Glomerular endothelial cell (primary cell): ENCODE results near the gene CPNE2. TPM values are rescaled to one million over a fixed set of nuclear protein-coding genes. Genes with fewer than 3 reads are reported as not detected.
"Not testable (repeated sequence)": the region's sequence is repeated elsewhere in the genome, so short reads cannot be mapped to it uniquely, and the experiment has no call there.

ENCODE experiments used
- DNase-seq: peaks from one replicate; pipeline ENCODE4 v3.0.0-alpha.2; 2011; ENCODE audit warnings: low read depth, low spot score; ENCODE audit errors: extremely low read depth
- total RNA-seq: library from RNA; depleted of rRNA; stranded (reverse); fragments of >200 nt; gene quantifications from 2 replicates; pipeline ENCODE4 v1.2.3, GENCODE V29; 2015

CPNE2 gene
- 78.4 and 81.0 TPM in 2 replicates for total RNA-seq

DNA sequence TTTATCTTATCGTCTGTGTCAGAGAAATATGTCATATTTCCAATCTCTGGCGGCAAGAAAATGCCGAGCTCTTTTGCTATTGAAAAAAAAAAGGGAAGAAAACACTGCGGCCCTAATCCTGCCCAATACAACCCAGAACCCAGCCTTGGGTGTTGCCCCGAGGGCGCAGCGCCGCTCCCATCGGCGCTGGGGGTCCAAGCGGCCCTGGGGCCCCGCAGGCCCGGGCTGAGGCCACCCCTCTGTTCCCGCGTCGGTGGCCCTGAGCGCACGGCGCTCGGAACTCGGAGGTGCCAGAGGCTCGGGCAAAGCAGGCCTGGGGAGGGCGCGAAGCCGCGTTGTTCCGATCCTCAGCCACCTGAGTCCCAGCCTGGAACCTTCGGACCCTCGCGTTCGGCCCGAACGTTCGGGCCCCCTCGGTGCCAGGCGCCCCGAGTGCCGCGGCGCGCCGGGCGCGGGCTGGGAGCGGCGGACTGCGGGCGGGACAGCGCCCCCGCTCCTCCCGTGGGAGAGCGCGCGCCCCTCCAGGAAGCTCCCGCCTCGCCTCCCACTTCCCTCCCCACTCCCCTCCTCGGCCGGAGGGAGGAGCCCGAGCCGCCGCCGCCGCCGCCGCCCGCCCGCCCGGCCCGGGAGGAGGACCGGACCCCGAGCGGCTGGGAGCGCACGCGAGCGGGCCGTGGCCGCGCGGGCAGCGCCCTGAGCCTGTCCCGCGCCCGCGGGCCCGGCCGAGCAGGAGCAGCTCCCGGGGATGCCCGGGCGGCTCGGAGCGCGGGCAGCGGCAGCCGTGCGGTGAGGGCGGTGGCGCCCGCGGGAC, at the start of gene CPNE2:
CPNE2 (plus strand) TSS at position 609 of the 811 bp plus-strand sequence. CDS start 18,160 bp downstream, outside the sequence.
- no peak for DNase-seq

DNA sequence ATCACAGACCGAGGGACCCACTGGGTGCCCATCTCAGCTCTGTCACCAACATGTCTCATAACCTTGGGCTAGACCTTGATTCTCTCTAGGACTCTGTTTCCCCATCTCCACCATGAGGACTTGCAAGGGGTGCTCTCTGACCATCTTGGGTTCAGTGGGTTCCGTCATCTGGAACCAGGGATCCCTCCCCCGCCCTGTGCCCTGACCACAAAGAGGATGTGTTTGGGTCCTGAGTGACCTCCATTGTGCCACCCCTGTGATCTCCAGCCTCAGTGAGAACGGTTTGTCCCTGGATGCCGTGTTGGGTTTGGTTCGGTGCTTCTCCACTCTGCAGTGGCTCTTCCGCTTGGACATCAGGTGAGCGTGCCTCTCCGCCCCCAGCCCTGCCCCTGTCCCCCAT, 49.1 kb upstream of the CPNE2 start:
- no peak for DNase-seq

DNA sequence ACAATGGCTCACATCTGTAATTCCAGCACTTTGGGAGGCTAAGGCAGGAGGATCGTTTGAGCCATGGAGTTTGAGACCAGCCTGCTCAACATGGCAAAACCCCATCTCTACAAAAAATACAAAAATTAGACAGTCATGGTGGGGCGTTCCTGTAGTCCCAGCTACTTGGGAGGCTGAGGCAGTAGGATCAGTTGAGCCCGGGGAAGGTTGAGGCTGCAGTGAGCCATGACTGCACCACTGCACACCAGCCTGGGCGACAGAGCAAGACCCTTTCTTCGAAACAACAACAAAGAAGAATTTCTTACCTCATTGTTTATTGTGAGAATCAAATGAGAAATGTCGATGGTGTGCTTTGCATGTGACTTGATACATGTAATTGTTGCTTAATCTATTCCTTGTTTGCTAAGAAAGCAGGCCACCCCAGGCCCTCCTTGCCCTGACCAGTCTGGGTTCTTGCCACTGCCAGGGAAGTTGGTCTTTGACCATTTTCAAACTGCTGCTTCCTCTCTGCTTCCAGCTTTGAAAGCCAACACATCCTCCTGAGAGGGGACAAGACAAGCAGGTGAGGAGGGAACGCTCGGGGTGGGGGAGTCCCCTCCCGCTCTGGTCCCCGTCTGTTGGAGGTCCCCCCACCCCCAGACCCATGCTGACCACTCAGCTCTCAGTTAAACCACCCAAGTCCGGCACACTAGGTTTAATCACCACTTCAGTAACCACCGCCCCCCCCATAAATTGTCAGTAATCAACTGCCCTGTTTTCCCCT, 47.3 kb upstream of the CPNE2 start:
- DNase-seq = no peak

DNA sequence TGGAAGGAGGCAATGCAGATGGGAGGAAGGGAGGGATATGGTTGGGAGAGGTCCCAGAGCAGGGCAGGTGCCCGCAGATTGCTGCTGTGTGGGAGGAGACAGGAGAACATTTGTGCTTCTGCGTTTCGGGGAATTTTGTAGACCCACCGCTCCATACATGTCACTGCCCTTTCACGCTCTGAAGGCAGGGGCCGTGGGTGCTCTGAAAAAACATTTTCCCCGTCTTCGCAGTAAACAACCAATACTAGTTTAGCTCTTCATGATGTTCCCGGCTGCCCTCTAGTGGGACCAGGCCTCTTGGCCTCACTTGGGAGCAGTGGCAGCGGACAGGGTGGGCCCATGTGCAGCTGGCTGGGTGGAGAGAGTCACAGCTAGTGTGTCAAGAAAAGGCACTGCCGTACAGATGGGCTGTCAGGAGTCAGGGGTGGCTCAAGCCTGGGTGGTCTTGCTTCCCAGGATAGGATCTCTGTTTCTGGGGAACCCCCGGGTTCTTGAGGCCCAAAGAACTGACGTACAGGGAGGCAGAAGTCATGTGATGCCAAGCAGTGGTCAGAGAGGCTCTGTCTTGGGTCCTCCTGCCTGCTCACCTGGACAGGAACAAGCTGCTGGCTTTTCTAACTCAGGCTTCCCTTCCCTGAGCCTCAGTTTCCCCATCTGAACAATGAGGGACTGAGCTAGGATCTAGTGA, 46.5 kb upstream of the CPNE2 start:
- DNase-seq = no peak

DNA sequence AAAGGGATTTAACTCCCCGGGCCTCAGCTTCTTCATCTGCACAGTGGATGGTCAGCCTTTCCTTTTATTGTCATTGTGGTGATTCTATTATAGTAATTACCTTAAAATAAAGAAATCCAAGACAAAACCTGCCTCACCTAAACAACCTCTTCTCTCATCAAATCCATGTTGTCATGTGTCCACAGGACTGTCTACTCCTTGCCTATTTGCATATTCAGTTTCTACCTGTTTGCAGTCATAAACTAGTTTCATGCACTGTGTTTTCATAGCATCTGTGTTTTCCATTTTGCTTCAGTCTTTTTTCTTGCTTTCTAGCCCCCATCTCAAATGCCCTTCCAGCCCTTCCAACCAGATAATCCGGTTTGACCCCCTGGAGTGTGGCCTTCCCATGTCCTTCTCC, 44.3 kb upstream of the CPNE2 start:
- no peak for DNase-seq

DNA sequence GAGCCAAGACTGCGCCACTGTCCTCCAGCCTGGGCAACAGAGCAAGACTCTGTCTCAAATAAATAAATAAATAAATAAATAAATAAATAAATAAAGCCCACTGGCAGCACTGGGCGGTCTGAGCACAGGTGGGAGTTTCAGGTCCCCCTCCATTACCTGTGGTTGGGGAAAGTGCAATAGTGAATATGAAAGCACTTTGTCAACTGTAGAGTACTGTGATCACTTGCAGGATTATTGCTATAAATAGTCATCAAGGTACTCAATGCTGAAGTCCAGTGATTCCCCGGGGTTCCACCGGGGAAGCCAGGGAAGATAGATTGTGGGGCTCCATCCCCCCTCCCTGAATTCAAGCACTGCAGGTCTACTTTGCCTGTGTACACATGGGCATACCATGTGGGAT, 42.7 kb upstream of the CPNE2 start:
- no peak for DNase-seq

DNA sequence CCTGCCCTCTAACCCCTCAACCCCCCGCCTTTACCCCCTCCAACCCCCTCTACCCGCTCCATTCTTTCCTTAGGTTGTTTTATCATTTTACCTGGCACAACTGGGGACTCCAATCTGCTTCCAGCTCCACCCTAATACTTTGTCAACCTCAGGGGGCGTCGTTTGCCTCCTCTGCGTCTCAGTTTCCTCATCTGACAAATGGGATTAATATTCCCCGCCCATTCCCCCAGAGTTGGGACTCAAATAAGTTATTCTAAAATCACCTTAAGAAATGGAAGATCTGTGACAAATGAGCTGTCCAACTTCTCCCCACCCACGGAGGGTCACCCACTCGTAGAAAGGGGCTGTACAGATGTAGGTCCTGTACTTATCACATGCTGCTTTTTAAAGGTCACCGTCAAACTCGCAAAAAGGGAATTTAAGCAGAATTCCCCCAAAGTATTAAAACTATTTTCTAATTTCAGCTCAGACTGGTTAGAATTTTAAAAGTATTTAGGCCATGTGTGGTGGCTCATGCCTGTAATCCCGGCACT, 40.6 kb upstream of the CPNE2 start:
- DNase-seq = no peak

DNA sequence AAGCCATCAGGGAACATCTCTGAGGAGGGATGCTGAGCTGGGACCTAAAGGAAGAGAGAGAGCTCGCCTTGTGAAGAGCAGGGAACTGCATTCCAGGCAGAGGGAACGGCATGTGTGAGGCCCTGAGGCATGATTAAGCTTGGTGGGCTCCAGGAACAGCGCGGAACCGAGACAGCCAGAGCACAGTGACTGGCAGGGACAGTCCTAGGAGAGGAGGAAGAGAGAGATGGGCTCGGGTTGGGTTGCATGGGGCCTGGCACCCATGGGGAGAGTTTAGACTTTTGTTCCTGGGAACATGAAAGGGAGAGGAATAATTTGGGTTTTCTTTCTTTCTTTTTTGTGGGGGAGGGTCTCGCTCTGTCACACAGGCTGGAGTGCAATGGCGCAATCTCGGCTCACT, 39.2 kb upstream of the CPNE2 start:
- no peak for DNase-seq

DNA sequence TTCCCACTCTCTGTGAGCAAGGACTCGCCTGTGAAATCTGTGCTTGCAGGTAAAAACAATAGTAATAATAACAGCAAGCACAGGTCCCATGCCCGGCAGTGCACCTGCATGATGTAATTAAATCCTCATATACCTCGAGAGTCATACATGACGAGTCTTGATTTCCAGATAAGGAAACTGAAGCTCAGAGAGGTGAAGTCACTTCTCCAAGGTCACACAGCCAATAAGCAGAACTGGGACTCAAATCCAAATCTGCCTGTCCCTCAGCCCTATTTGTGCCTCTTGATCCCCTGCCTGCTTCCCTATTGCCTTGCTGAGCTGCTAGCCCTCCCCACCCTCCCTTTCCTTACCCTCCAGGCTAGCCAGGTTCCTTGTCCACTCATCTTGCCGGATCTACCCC, 38.0 kb upstream of the CPNE2 start:
- DNase-seq = no peak

DNA sequence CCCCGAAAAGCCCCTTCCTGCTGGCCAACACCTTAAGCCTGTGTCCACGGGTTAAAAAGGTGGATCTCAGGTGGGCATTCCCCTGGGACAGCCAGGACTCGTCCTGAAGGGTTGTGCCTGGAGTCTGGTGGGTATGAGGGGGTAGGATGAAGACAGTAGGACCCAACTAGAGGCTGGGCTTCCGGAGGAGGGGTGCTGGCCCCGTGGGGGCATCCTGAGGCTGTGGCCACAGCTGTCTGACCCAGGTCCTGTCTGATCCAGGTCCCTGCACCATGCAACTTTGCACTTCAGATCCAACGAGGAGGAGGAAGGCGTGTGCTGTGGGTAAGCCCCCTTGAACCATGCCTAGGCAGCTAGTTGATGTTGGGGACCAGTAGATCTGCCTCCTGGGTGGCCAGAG, 37.6 kb upstream of the CPNE2 start:
- no peak for DNase-seq

DNA sequence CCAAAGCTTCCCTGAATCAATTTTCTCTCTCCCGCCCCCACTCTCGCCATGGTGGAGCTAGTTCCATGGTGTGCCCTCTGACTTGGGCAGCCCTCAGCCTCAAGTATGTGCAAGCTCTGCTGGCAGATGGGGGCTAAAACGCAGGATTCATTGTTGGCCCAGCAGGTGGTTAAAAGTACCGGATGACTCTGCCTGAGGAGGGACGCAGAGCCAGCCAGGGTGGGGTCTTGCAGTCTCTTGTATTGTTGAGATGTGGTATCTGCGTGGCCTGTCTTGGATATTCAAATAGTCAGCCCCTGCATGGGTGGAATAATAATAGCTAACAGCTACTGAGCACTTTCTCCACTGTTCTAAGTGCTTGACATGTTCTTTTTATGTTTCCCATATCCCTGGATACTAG, 36.7 kb upstream of the CPNE2 start:
- DNase-seq = no peak

DNA sequence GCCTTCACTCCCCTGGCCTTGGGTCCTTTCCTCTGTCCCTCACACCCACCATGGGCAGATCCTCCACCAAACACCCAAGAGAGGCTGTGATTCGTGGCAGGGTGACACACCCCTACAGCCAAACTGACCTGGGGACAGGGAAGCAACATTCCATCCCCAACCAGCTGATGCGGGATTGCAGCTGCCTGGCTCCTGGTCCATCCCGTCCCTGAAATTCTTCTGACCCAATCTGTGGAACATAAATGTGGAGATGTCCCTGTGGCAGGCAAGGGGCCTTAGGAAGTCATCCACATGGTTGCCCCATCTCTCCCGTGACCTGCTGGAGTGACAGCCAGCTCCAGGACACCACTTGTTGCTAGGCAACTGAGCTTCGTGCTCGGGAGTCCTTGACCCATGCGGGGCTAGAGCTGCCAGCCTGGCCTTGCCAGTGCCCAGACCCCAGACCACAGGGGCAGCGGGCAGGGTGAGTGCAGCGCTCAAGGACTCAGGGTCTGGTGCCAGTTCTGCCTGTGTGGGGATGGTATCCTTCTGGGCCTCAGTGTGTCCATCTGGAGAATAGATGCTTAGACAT, 34.0 kb upstream of the CPNE2 start:
- DNase-seq = no peak

DNA sequence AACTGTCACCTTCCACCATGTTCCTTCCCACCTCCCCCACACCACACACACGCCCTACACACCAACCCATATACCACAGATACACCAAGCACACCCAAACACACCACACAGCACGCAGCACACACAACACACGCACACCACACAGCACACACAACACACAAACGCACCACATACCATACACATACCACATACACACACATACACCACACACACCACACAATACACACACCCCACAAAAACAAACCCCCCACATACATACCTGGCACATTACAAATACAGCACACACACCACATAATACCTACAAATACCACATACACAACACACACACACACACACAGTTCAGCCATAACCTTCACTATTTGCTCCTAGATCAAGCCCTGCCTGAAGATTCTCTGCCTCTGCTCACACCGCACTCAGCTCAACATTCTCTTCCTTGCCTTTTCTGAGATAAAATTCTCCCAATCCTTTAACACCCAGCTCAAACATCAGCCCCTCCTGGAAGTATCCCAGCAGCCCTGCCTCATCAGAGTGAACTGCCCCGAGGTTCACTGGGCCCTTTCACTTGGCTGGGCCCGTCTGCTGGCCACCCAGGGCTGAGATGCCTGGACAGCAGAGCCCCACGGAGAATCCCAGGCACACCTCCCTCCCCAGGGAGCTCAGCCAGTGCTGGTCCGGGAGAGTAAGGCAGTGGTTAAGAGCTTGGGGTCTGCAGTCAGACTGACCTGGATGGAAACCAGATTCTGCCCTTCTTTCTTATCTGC, 31.9 kb upstream of the CPNE2 start:
- DNase-seq = no peak

DNA sequence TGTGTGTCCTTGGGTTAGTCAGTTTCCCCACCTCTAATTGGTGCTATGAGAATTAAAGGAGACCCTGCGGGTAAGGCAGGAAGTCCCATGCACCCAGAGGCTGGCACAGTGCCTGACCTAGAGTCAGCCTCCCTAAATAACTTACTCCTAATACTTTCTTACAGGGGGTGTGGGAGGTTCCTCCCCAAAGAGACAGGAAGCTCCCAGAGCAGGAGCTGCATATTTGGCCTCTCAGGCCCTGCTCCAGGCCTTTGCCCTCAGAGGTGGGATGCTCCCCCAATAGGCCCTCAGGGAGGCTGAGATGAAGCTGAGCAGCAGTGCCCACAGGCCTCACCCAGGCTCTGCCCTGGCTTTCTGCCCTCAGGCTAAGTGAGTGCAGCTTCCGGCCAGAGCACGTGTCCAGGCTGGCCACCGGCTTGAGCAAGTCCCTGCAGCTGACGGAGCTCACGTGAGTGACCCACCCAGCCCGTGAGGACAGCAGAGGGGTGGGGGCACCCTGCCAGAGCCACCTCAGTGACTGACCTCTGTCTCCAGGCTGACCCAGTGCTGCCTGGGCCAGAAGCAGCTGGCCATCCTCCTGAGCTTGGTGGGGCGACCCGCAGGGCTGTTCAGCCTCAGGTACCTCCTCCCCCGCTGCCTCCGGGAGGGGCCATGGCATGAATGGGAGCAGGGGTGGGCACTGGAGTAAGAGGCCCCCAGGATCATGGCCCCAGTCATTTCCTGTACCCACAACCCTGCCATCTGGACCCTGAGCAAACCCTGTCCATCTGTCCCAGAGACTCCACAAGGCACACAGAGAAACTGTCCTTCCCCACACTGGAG, 31.1 kb upstream of the CPNE2 start:
- no peak for DNase-seq

DNA sequence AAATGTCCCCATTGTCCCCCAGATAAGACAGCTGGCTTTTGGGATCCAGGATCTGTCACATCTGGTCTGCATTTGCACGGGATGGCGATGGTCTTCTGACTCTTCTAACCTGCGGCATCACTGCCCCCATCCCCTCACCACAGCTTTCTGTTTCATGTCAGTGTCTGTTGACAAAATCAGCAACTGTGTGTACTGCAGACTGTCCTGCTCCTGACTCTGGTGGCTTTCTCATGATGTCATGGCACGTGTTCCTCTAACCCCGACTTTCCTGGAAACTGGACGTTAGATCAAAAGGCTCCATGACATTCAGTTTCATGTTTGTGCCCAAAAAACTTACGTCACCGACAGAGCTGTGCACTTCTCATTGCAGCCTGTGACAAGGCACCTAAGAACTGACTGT, 30.1 kb upstream of the CPNE2 start:
- DNase-seq = no peak

DNA sequence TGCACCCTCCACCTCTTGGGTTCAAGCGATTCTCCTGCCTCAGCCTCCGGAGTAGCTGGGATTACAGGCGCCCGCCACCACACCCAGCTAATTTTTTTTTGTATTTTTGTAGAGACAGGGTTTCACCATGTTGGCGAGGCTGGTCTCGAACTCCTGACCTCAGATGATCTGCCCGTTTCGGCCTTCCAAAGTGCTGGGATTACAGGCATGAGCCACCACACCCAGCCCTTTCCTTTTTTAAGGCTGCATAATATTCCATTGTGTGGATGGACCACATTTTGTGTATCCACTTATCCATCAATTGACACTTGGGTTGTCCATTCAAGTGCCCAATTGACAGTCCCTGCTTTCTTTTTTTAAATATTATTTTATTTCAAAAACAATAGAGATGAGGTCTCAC, 29.2 kb upstream of the CPNE2 start:
- DNase-seq = not testable (repeated sequence)

DNA sequence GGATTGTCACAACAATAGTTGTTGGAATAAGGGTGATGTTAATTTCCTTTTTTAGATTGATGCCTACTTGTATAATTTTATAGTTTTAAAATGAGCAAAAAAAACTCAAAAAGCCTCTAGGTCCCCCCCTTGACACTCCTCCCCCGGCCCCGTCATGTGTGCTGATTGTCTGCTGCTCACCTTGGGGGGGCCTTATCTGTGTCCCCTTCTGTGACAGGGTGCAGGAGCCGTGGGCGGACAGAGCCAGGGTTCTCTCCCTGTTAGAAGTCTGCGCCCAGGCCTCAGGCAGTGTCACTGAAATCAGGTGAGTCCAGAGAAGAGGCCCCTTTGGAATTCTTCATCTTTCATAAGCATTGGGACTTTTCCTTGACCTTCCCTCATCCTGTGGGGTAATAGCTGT, 27.4 kb upstream of the CPNE2 start:
- DNase-seq = no peak

DNA sequence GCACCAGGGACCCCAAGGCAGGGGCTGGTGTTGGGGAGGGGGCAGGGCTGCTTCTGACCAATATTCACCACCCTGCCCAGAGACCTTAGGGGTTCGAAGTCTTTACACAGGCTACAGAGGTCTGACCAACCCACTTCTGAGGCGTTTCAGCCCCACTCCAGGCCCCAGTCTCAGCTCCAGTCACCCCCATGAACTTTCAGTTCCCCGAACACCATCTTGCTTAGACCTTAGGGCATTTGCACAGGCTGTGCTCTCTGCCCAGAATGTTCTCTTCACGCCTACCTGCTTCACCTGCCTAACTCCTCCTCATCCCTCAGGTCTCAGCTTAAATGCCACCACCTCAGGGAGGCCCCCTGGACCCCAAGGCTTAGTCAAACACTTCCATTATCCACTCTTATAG, 25.8 kb upstream of the CPNE2 start:
- no peak for DNase-seq

DNA sequence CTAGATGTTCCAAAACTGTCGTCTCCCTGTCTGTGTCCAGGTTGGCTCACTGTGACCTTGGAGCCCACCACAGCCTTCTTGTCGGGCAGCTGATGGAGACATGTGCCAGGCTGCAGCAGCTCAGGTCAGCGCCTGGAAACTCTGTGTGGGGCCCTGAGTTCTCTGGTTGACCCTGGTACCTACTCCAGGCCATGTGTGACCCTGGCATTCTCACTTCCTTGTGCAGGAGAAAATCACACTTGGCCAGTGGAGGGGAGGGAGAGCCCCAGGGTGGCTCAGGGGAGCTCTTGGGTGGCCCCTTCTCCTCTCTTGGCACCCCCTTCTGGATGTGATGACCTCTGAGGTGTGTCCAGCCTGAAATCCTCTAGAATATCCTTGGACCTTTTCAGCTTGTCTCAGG, 25.0 kb upstream of the CPNE2 start:
- no peak for DNase-seq
